Gastroesophageal sphincter (tissue), 4 donors: ENCODE measurements around the gene KRTAP29-1. TPM values are rescaled to one million over a fixed set of nuclear protein-coding genes. Genes with fewer than 3 reads are reported as not detected.

Experiments used
- ATAC-seq: fragments of 150-250 bp; one replicate; pipeline ENCODE4 v1.9.1; 2016; ENCODE audit warnings: mild to moderate bottlenecking, moderate library complexity
- H3K27ac ChIP-seq, 4 donors: fragments of 200-600 bp; sonication (generic) in 3 of 4; 1 replicate in 3 of 4; 2 replicates in 1 of 4; pipeline ENCODE4 v1.5.1; 2016 to 2019
- H3K27me3 ChIP-seq: fragments of 200-600 bp; sonication (generic); one replicate; pipeline ENCODE4 v1.5.1; 2019
- H3K36me3 ChIP-seq, 2 donors: fragments of 200-600 bp; sonication (generic); one replicate each; pipeline ENCODE4 v1.5.1; 2019; ENCODE audit warnings: control low read depth in 1 of 2
- H3K4me1 ChIP-seq, 3 donors: fragments of 200-600 bp; sonication (generic); 1 replicate in 2 of 3; 2 replicates in 1 of 3; pipeline ENCODE4 v1.5.1; 2016 to 2019; ENCODE audit warnings: control low read depth in 2 of 3
- H3K4me3 ChIP-seq, 2 donors: fragments of 200-600 bp; sonication (generic); one replicate each; pipeline ENCODE4 v1.5.1; 2019; ENCODE audit warnings: mild to moderate bottlenecking in 1 of 2, moderate library complexity in 1 of 2
- H3K9me3 ChIP-seq, 3 donors: fragments of 200-600 bp; sonication (generic); one replicate each; pipeline ENCODE4 v1.5.1; 2017 to 2019; ENCODE audit warnings: control low read depth in 2 of 3
- EP300 ChIP-seq: sonication (generic); formaldehyde crosslinking; IDR thresholded peaks from one replicate; pipeline ENCODE4 v1.6.1; 2017; ENCODE audit warnings: antibody characterized with exemption, mild to moderate bottlenecking
- POLR2A ChIP-seq, 2 donors: fragments of 450-650 bp; IDR thresholded peaks; one replicate each; pipeline ENCODE4 v1.6.1; 2017; ENCODE audit warnings: antibody characterized with exemption in 2 of 2, mild to moderate bottlenecking in 2 of 2, moderate library complexity in 1 of 2
- POLR2AphosphoS5 ChIP-seq: sonication (generic); formaldehyde crosslinking; IDR thresholded peaks from one replicate; pipeline ENCODE4 v1.6.1; 2017; ENCODE audit warnings: antibody characterized with exemption
- WGBS, 2 donors: methylation state at CpG; one replicate each; pipeline ENCODE4 v1.1.5; 2018; ENCODE audit warnings: low coverage in 1 of 2; 5-methylcytosine and 5-hydroxymethylcytosine counted together
- total RNA-seq, 4 donors: library from RNA; depleted of rRNA; stranded (reverse); fragments of >200 nt; gene quantifications; one replicate each; pipeline ENCODE4 v1.1.0, GENCODE V29; 2016
- TF ChIP-seq, protein P1 (sequence below), 4 experiments: fragments of 200-600 bp in 2 of 4; fragments of 450-650 bp in 2 of 4; sonication (generic) in 1 of 4; IDR thresholded peaks; one replicate each; pipeline ENCODE4 v1.5.1; 2017 to 2019; ENCODE audit warnings: antibody characterized with exemption in 4 of 4, mild to moderate bottlenecking in 2 of 4, moderate library complexity in 2 of 4

KRTAP29-1 gene
- total RNA-seq, 4 donors from 2014 or later: not detected

- Histone ChIP-seq H3K27me3 (peaks cover 1% of the 10 kb centered on the region), H3K4me1 (no peaks in the 10 kb centered on the region), H3K9me3 (peaks cover 0 to 7% (median 0%) of the 10 kb centered on the region in 3 donors), H3K4me3 (no peak overlapping the region), H3K36me3 (no peaks in the 10 kb centered on the region), H3K27ac (no peak overlapping the region)
- TF ChIP-seq, protein P1, sequence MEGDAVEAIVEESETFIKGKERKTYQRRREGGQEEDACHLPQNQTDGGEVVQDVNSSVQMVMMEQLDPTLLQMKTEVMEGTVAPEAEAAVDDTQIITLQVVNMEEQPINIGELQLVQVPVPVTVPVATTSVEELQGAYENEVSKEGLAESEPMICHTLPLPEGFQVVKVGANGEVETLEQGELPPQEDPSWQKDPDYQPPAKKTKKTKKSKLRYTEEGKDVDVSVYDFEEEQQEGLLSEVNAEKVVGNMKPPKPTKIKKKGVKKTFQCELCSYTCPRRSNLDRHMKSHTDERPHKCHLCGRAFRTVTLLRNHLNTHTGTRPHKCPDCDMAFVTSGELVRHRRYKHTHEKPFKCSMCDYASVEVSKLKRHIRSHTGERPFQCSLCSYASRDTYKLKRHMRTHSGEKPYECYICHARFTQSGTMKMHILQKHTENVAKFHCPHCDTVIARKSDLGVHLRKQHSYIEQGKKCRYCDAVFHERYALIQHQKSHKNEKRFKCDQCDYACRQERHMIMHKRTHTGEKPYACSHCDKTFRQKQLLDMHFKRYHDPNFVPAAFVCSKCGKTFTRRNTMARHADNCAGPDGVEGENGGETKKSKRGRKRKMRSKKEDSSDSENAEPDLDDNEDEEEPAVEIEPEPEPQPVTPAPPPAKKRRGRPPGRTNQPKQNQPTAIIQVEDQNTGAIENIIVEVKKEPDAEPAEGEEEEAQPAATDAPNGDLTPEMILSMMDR (IDR thresholded peaks at IDR 0.05): no peak
- TF ChIP-seq EP300 (no peak), POLR2AphosphoS5 (no peak), POLR2A (IDR thresholded peaks at IDR 0.05) (no peak)
- ATAC-seq: no peak
- WGBS, 2 donors: 43 to 47% methylated on average over 1 to 2 of the region's 2 CpGs
Measured at GRCh38 chr17:41339571-41340172, 37.0 kb upstream of the KRTAP29-1 start.

DNA sequence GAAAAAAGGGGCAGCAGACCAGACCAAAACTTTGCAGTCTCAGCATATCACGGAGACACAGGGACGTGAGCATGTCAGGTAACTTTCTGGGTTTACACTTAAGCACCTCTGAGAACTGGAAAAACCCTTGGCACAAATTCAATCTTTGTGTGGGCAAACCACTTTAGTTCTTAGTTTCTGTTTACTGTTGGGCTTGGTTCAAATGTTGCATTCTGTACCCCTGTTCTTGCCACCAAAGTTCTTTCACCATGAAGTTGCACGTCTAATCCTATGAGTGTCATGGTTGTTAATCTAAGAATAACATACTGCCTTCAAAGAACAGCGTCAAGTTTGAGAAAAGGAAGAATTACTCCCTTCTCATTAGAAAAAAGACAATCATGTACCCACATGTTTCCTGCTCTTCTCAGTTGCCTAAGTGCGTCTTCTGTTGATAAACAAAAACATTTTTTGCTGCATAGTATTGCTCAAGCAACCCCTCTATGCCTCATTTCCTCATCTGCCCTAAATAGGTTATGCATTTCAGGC is 36.4 kb upstream of the KRTAP29-1 start:
- Histone ChIP-seq H3K36me3 (no peaks in the 10 kb centered on the region), H3K4me1 (no peaks in the 10 kb centered on the region), H3K27ac (no peak overlapping the region), H3K9me3 (peaks cover 0 to 7% (median 0%) of the 10 kb centered on the region in 3 donors), H3K27me3 (peaks cover 4% of the 10 kb centered on the region), H3K4me3 (no peak overlapping the region)
- 38 to 64% methylated on average over 5 of the region's 5 CpGs for WGBS, 2 donors
- no peak for ATAC-seq
- TF ChIP-seq EP300: no peak
- no peak for TF ChIP-seq POLR2A (IDR thresholded peaks at IDR 0.05)
- TF ChIP-seq, protein P1 (IDR thresholded peaks at IDR 0.05): no peak
- no peak for TF ChIP-seq POLR2AphosphoS5

- no peak overlapping the region for H3K4me3 ChIP-seq
- H3K9me3 ChIP-seq: no peaks in the 10 kb centered on the region
- no peak overlapping the region for H3K27ac ChIP-seq
- 77 to 100% methylated on average over 1 of the region's 1 CpG for WGBS, 2 donors
- TF ChIP-seq EP300: no peak
- no peak for TF ChIP-seq POLR2AphosphoS5
- H3K36me3 ChIP-seq: no peaks in the 10 kb centered on the region
- peaks cover 13% of the 10 kb centered on the region for H3K27me3 ChIP-seq
- no peak for ATAC-seq
- H3K4me1 ChIP-seq: no peaks in the 10 kb centered on the region
Measured at GRCh38 chr17:41335747-41336146, 33.1 kb upstream of the KRTAP29-1 start.

DNA sequence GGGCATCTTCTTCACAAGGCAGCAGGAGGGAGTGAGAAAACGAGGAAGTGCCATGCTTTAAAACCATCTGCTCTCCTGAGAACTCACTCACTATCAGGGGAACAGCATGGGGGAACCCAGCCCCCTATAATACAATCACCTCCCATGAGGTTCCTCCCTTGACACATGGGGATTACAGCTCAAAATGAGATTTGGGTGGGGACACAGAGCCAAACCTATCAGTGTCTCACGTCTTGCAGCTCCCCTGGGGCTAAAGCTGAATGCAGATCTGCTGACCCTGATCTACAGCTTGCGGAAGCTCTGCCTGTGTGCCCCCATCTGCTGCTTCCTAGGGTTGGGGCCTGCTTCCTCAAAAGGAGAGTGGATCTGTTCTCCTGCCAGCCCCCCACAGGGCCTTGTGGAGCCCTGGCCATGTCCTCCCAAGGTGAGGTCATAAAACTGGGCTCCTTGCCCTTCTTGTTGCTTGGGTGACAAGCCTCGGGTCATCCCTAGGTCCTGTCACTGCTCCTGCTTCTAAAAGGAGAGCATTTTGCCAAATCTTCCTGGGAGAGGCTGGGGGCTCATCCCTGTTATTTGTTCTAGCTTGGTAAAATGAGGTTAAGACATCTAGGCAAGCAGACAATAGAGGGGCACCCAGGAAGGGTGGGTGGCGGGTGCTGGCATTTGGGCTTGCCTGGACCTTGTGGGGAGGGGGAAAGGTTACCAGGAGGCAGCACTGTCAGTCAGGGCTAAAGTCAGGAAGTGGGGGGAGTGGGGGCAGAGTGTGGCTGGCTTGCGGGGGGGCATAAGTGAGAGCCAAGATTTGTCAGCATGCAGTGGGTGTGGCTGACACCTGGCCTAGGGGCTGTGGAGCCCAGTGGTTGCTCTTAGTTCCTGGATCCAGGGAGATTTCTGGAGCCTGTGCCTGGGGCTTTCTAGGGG is 32.0 kb upstream of the KRTAP29-1 start:
- ATAC-seq: no peak
- H3K4me1 ChIP-seq: no peaks in the 10 kb centered on the region
- WGBS, 2 donors: 80 to 90% methylated on average over 1 to 2 of the region's 6 CpGs

DNA sequence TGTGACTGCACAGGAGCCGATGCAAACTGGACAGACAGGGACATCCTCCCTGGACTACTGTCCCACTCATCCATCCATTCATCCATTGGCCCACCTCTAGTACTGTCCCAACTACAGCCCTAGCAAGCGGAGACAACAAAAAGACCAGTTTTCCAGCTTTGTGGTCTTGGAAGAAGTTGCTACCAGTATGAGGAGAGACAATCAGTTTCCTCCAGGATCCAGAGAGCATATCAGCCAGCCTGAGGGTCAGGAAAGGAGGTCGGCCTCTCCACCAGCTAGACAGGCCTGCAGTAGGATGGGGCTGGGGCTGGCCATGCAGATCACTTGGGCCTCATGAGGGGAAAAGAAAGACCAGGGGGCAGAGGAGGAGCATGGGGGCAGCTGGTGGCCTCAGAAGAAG is 31.2 kb upstream of the KRTAP29-1 start:
- H3K36me3 ChIP-seq: no peaks in the 10 kb centered on the region
- 100% methylated on average over 1 to 2 of the region's 3 CpGs for WGBS, 2 donors
- TF ChIP-seq EP300: no peak
- no peak for TF ChIP-seq POLR2AphosphoS5
- TF ChIP-seq POLR2A (IDR thresholded peaks at IDR 0.05): no peak
- TF ChIP-seq, protein P1 (IDR thresholded peaks at IDR 0.05): no peak
- H3K27ac ChIP-seq: no peak overlapping the region
- no peak for ATAC-seq
- no peaks in the 10 kb centered on the region for H3K4me1 ChIP-seq
- H3K27me3 ChIP-seq: peaks cover 13% of the 10 kb centered on the region
- H3K9me3 ChIP-seq: no peaks in the 10 kb centered on the region
- H3K4me3 ChIP-seq: no peak overlapping the region

More for the DNA sequence above, 32.0 kb upstream of the KRTAP29-1 start:
- H3K27me3 ChIP-seq: peaks cover 13% of the 10 kb centered on the region
- no peak overlapping the region for H3K27ac ChIP-seq
- TF ChIP-seq POLR2A (IDR thresholded peaks at IDR 0.05): no peak
- TF ChIP-seq POLR2AphosphoS5: no peak
- TF ChIP-seq, protein P1 (IDR thresholded peaks at IDR 0.05): no peak
- no peak for TF ChIP-seq EP300
- H3K9me3 ChIP-seq: no peaks in the 10 kb centered on the region
- no peak overlapping the region for H3K4me3 ChIP-seq
- H3K36me3 ChIP-seq: no peaks in the 10 kb centered on the region
